ENCODE results near the gene IMPDH1.

DNA sequence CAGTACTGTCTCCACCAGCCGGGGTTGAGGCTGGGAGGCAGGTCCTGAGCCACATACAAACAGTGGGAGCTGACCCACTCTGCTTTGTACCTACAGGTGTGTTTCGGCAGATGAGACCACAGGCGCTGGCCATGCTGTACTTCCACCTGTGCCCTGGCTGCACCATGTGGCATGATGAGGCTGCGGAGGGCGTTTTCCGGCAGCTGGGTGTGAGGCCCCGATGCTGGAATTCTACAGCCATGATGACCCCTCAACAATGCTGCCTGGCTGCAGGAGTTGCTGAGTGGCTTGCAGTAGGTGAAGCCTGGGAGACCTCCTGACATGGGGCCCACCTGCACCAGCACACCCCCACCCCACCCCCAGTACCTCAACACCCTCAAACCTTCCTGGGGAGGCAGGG lies 18.0 kb downstream of the IMPDH1 start:
- TF ChIP-seq, protein P1, sequence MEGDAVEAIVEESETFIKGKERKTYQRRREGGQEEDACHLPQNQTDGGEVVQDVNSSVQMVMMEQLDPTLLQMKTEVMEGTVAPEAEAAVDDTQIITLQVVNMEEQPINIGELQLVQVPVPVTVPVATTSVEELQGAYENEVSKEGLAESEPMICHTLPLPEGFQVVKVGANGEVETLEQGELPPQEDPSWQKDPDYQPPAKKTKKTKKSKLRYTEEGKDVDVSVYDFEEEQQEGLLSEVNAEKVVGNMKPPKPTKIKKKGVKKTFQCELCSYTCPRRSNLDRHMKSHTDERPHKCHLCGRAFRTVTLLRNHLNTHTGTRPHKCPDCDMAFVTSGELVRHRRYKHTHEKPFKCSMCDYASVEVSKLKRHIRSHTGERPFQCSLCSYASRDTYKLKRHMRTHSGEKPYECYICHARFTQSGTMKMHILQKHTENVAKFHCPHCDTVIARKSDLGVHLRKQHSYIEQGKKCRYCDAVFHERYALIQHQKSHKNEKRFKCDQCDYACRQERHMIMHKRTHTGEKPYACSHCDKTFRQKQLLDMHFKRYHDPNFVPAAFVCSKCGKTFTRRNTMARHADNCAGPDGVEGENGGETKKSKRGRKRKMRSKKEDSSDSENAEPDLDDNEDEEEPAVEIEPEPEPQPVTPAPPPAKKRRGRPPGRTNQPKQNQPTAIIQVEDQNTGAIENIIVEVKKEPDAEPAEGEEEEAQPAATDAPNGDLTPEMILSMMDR (IDR thresholded peaks at IDR 0.05): no peak
- TF ChIP-seq POLR2AphosphoS5 (IDR thresholded peaks at IDR 0.05): no peak
